Kidney tubule cell (primary cell): ENCODE data around the gene MRPL54.
"Not testable (repeated sequence)": the region's sequence is repeated elsewhere in the genome, so short reads cannot be mapped to it uniquely, and the experiment has no call there.

Experiments
- DNase-seq: peaks from one replicate; pipeline ENCODE4 v3.0.0-alpha.2; 2018; ENCODE audit warnings: low spot score

MRPL54 gene

DNA sequence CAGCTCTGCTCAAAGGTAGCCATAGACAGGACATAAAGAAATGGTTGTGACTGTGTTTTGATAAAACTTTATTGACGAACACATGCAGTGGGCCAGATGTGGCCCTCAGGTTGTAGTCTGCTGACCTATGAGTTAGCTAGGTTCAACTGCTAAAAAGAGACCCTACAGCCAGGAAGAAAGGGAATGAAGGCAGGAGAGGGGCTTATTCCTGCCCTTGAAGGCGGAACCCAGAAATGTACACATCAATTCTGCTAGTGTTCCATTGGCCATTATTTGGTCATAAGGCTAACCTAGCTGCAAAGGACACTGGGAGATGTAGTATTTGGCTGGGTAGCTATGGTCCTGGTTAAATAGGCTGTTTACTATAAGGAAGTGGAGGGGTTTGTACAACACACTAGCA lies 19.0 kb upstream of the MRPL54 start:
- DNase-seq = no peak

DNA sequence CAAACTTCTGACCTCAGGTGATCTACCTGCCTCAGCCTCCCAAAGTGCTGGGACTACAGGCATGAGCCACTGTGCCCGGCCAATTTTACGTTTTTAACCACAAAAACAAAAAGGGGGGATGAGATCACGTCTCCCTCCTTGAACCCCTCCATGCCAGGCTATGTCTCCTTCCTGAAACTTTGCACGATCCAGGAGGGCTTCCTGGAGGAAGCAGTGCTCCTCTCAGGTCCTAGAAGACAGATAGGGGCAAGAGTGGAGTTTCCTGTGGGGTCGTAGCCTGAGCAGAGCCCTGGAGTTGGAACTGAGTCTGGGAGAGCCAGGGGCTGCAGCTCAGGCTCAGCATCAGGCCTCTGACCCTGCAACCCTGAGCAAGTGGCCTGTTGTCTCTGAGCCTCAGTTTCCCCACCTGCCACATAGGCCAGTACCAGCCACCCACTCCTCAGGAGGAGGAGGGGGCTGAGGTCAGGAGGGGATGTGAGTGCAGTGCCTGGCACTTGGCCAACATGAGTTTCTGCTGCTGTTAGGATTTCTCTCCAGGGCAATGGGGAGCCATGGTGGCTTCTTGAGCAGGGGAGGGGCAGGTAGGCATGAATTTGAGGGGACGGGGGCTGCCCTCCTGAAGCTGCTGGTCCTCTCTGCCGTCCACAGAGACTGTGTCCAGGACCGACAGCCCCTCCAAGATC lies 17.0 kb upstream of the MRPL54 start:
- no peak for DNase-seq

DNA sequence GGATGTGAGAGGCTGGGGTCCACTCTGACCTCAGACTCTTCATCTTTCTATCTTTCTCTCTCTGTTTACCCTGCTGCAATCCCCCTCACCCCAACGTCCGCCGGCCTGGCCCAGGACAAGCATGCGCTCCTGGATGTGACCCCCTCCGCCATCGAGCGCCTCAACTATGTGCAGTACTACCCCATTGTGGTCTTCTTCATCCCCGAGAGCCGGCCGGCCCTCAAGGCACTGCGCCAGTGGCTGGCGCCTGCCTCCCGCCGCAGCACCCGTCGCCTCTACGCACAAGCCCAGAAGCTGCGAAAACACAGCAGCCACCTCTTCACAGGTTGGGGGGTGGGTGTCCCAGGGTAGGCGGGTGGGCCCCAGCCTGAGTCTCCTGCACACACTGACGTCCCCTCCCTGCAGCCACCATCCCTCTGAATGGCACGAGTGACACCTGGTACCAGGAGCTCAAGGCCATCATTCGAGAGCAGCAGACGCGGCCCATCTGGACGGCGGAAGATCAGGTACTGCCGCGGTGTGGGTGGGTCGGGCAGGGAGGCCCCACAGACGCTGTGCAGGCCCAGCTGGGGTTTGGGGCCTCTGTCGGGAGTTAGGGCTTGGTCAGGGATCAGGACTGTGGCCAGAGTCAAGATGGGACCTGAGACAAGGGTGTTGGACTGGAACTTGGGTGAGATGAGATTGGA lies 16.0 kb upstream of the MRPL54 start:
- DNase-seq = no peak

DNA sequence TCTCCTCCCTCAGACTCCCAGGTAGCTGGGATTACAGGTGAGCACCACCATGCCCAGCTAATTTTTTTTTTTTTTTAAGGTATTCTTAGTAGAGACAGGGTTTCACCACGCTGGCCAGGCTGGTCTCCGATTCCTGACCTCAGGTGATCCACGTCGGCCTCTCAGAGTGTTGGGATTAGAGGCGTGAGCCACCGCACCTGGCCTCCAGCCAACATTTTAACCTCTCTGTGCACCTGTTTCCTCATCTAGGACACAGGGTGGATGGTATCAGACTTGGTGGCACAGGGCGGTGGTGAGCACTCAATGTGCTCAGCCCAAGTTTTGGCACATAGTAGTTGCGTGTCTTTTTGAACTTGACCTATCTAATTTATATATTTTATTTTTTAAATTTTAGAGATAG lies 13.5 kb upstream of the MRPL54 start:
- DNase-seq = no peak

DNA sequence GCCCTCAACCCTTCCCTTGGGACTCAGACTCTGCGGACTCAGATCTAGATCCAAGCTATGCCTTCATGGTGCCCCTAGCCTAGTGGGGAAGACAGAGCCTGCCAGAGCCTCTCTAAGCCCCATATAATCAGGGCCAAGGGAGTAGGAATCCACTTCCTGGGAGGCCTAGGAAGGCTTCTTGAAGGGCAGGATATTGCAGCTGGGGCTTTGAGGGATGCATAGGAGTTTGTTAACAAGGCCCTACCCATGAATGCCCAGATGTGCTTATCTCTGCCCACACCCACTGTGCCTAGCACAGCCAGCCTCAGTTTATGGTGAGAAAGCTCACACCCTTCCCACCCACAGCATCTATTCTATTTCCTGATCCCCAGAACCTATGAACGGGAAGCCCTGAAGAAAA lies 12.3 kb upstream of the MRPL54 start:
- no peak for DNase-seq

DNA sequence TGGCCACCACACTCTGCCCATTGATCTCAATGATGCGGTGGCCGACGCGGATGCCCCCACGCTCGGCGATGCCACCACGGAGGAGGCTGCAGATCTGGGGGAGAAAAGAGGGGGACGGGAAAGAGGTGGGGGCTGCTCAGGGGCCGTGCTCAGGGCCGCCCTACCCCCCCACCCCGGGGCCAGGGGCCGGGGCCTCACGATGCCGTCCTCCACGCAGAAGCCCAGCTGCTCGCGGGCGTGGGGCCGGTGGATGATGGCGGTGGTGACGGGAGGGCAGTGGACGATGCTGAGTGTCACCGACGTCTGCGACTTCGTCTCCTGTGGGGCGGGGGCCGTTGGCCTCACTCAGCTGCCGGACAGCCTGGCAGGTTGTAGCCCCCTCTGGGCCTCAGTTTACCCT lies 11.2 kb upstream of the MRPL54 start:
- no peak for DNase-seq

DNA sequence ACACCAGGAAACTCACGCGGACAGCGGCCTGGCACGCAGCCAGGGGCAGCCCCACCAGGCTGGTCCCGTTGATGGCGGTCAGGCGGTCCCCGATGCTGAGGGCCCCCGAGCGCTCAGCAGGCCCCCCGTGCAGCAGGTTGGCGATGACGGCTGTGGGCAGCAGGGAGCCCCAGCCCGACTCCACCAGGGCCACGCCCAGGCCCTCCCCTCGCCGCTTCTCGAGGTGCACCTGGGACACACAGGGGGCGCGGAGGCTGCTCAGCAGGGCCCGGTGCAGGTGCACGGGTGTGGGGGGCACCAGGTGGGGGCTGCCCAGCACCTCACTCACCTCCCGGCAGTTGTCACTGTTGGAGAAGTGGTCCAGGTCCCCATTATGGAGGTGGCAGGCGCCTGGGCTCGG lies 10.0 kb upstream of the MRPL54 start:
- no peak for DNase-seq

DNA sequence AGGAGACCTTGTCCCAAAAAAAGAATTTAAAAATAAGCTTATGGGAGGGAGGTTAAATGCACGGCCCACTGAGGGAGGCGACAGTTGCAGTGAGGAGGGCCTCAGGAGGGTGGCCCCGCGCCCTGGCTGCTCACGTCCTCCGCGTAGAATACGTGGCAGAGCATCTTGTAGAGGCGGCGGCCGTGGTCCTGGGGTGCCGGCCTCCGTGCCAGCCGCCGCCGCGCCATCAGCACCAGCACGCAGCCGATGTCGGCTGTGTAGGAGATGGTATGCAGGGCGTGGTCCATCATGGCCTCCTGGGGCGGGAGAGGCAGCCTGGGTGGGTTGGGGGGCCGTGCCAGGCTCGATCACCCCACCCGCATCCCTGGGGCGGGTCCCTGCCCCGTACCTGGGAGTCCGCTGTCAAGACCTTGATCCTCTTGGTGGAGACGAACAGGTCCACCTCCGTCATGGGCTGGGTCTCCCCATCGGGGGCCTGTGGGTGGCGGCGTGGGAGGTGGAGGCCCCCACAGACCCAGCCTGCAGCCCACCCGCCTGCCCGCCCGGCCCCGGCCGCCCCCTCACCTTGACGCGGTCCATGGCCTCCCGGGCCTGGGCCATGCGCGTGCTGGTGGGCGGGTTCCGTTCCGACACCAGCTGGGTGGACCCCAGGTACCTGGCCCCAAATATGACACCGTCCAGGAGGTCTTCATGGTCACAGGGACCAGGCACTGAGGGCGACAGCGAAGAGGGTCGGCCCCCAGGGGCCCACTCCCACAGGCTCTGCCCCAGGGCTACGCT lies 8.7 kb upstream of the MRPL54 start:
- DNase-seq = no peak

DNA sequence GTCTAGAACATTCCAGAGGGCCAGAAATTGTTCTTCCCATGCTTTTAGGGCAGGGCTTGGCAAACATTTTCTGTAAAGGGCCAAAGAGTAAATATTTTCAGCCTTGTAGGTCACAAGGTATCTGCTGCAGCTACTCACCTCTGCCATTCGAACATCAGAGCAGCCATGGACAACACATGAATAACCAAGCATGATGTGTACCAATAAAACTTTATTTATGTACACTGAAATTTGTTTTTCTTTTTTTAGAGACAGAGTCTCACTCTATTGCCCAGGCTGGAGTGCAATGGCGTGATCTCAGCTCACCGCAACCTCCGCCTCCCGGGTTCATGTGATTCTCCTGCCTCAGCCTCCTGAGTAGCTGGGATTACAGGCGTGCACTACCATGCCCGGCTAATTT lies 4.8 kb upstream of the MRPL54 start:
- not testable (repeated sequence) for DNase-seq

DNA sequence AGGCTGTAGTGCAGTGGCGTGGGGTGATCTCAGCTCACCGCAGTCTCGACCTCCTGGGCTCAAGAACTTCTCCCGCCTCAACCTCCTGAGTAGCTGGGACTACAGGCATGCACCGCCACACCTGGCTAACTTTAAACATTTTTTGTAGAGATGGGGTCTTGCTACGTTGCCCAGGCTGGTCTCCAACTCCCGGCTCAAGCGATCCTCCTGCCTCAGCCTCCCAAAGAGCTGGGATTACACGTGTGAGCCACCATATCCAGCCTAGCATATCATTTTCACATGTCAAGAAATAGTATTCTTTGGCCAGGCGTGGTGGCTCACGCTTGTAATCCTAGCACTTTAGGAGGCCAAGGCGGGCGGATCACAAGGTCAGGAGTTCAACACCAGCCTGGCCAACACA lies 4.2 kb upstream of the MRPL54 start:
- not testable (repeated sequence) for DNase-seq

DNA sequence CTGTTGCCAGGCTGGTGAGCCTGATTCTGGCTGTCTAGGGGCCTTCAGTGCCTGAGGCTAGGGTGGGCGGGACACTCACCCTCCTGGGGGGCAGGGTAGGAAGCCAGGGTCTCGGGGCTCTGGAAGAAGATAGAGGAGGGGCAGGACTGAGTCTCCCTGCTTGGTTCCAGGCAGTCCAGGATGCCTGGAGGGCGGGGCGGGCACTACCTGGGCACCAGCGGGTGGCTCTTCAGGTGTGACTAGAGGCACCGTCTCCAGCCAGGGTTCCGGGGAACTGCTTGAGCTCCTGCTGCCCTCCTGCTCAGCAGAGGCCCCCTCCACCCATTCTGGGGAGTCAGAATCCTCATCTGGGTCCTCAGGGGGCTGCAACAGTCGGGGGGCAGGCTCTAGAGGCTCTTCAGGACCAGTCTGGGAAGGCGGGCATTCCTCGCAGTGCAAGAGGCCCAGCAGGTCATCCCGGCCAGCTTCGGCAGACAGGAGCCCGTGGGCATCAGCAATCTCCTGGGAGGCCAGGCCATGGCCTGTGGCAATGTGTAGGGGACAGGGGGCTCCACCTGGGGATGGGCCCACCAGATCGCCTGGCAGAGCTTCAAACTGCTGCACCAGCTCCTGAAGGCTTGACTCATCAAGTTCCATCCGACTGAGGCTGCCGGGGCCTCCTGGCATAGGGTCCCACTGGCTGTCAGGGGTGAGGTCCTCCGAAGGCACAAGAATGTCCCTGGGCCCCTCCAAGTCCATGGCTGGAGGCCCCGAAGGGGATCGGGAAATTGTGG lies 2.8 kb upstream of the MRPL54 start:
- no peak for DNase-seq

DNA sequence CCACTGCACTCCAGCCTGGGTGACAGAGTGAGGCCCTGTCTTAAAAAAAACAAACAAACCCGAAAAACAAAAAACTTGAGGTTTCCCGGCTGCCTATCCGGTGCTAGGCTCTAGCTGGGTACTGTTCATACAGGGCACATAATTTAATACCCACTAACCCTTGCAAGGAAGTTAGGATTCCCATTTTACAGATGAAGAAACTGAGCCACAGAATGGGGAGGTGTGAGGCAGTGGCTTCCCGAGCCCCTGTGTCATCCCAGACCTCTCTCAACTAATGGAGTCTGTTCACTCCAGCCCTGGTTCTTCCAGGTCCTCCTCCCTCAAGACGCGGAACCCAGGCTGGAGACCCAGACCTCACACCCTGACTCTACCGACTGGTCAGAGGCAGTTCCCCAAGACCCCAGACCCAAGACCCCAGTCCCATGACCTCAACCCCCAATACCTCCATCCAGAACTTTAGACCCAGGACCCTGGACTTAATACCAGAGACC lies 1.6 kb upstream of the MRPL54 start:
- peak; percentile 10 for DNase-seq

DNA sequence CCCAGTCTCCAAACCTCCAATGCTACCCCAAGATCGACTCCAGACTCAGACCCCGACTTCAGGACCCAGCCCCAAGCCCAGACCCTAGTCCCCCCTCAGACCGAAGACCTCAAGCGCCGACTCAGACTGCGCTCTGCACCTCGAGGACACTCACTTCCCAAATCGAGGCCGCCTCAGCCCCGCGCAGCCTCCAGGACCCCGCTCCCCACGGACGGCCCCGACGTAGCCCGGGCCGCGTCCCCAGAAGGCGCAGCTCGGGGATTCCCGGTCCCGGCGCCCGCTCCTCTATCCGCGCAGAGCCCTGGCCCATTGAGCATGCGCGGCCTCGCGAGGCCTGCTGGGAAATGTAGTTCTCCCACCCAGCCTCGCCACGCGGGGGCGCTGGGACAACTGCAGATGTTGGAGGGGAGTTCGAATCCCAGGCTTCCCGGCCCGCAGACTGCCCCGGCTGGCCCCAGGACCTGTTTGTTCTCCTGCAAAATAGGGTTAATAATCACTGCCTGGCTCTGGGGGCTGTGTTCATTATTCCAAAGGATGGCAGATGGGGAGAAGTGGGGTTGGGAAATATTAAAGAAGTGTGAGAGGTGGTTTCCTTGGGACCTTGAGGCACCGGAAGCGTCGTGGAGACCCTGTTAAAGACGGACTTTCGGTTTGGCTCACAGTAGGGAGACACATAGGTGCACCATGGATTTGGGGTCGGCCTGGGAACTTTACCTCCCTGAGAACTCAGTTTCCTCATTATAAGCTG lies 926 bp upstream of the MRPL54 start, which contains the start of gene APBA3:
TSS of gene APBA3 (minus strand) at position 311 of the 748 bp plus-strand sequence. CDS start 1,428 bp downstream, outside the sequence.
- peak; percentile 92 for DNase-seq

DNA sequence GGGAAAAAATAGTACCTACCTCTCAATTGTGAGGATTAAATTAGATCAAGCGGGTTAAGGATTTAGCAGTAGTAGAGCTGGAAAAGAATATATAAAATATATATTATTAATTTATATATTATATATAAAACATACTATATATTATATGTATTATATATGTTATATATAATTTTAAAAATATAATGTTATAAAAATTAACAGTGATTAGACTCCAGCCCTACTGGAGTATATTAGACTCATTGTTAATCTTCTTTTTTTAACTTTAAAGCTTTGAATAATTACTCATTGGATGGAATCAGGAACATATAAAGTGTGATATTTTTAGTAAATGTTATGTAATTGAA lies 380 bp upstream of the MRPL54 start:
- no peak for DNase-seq

DNA sequence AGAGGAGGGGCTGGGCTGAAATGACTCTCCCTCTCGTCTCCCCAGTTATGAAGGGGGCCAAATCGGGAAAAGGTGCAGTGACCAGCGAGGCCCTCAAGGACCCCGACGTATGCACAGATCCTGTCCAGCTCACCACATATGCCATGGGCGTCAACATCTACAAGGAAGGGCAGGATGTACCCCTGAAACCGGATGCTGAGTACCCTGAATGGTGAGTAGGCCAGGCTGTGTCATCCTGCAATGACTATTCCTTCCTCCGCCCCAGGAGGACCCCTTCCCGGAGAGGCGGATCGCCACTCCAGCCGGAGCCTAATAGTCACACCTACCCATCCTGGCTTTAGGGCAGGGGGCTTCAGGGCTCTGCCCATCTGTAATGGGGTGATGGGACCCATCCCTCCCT lies 2.6 kb downstream of the MRPL54 start:
- no peak for DNase-seq

DNA sequence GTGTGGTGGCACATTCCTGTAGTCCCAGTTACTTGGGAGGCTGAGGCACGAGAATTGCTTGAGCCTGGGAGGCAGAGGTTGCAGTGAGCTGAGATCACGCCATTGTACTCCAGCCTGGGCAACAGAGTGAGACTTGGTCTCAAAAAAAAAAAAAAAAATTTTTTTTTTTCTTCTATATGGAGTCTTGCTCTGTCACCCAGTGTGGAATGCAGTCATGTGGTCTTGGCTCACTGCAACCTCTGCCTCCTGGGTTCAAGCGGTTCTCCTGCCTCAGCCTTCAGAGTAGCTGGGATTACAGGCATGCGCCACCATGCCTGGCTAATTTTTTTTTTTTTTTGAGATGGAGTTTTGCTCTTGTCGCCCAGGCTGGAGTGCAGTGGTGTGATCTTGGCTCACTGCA lies 3.3 kb downstream of the MRPL54 start:
- DNase-seq = peak; percentile 35

DNA sequence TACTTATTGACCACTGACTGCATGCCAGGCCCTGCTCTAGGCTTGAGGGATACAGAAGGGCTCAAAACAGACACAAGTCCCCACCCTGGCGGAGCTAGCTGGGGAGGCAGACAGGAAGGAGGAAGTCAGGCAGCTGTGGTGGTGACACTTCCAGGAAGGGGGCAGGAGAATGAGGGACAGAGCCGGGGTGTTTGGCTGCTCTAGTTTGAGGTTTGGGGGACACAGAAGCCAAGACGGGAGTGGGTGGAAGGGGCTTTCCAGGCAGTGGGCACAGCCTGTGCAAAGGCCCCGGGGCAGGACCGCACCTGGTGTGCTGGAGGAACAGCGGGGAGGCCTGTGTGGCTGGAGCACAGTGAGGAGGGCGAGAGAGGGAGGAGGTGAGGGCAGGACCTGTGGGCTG lies 4.0 kb downstream of the MRPL54 start:
- no peak for DNase-seq

DNA sequence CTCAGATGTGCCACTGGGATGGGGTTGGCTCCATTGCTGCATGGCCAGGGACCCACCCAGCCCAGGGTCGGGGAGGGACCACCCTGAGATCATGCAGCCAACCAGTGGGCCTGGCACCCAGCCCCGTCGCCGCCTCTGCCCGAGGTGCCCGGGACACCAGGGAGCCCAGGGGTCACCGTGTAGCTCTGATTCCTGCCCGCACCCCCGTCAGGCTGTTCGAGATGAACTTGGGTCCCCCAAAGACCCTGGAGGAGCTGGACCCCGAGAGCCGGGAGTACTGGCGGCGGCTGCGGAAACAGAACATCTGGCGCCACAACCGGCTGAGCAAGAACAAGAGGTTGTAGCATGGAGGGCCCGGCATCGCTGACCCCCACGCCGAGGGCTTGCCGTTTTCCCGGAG lies 4.6 kb downstream of the MRPL54 start:
- DNase-seq = no peak

DNA sequence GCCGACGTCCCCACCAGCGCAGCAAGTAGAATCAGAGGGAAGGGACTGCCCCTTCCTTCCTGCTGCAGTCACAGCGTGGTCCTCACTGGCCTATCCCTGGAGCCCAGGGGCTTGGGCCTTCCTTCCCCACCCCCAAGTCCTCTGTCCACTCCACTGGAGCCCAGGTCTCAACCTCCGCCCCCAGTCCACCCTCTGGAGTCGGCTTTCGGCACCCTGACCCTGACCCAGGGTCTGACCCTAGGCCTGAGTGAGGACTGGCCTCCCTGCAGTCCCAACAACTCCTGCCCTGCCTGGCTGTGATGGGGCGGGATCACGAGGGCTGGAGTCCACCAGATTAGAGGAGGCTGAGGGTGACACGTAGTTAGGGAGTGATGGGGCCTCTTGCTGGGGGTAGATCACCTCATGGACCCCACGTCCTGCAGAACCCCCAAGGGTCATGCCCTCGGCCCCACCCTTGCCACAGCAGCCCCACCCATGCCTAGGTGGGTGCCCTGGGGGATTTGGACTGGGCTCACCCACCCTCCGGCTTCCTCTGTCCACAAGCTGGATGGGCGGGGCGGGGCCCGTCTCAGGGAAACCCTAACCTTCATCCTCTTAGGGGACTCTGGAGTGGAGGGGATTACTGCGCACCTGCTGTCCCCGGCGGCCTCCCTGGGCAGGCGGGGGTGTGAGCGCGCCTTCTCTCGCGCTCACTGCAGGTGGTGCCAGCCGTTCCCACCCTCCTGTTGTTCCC lies 5.7 kb downstream of the MRPL54 start:
- no peak for DNase-seq

DNA sequence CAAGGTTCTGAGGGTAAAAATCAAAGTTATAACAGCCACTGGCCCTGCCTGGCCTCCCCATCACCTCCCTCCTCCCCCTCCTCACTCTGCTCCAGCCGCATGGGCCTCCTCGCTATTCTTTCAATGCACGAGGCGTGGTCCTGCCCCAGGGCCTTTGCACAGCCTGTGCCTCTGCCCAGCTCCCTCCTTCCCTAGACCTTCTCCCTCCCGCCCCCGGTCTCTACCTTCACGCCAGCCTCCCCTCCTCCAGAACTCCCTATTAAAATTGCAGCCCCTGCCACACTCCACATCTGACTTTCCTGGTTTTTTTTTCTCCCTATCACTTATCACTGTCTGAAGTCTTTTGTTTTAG lies 6.2 kb downstream of the MRPL54 start:
- no peak for DNase-seq

DNA sequence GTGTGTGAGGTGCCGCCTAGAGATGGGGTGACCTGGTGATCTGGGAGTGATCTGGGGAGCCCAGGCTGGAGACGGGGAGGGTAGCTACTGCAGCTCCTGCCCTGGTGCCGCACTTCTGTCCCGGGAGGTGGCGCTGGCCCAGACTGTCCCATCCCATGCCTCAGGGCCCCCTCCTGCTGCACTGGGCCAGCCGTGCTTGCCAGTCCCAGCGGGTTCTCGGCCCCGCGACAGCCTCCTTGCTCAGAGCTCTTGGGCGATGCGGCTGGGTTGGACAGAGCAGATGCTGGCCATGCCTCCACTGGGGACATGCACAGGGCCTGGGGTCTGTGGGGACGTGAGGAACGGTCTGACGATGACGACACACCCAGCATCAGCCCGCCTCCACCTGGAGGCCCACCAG lies 7.0 kb downstream of the MRPL54 start:
- no peak for DNase-seq
